Measurements from ENCODE around the gene TAPBP. TPM values are rescaled to one million over a fixed set of nuclear protein-coding genes. Genes with fewer than 3 reads are reported as not detected.

Gene TAPBP
- total RNA-seq, 1 experiment from 2014 or later = 67.2 TPM

GRCh38 chr6:33279971-33280511 lies 33.8 kb downstream of the TAPBP start:
- TF ChIP-seq CTCF (conservative IDR thresholded peaks at IDR 0.05; ENCODE audit: low read depth, low read length) = peak; percentile 95
- TF ChIP-seq EZH2 (IDR thresholded peaks at IDR 0.05; ENCODE audit: low read length, unreplicated experiment) = no peak
- H3K27ac ChIP-seq (ENCODE audit: low read length) = no peak overlapping the region
- no peaks in the 10 kb centered on the region for H3K9me2 ChIP-seq (replicated peaks; ENCODE audit: low read length)
- peaks cover 9% of the 10 kb centered on the region for H4K20me1 ChIP-seq (ENCODE audit: low read length)
- intact Hi-C loops (cut with micrococcal nuclease) = loop anchor here (10.0 kb wide), 1 partner anchor 75 kb away; the partner anchor contains the start of genes HSD17B8, RING1, RXRB and SLC39A7
- no peak overlapping the region for H3K4me3 ChIP-seq (ENCODE audit: low read length)
- POLR2A ChIA-PET (ENCODE audit: unreplicated experiment) = no interaction called here
- no peak overlapping the region for H3K4me2 ChIP-seq (ENCODE audit: low read length)
- BruUV-seq (replicated peaks) = no TSS peak
- CTCF ChIA-PET = no interaction called here
- H3K79me2 ChIP-seq (ENCODE audit: low read length) = peaks cover 8% of the 10 kb centered on the region
- peaks cover 29% of the 10 kb centered on the region for H3K36me3 ChIP-seq (ENCODE audit: low read depth, low read length)
- no peak overlapping the region for H3K9ac ChIP-seq (ENCODE audit: low read length)
- no peaks in the 10 kb centered on the region for H3K27me3 ChIP-seq (ENCODE audit: low read length)
- no peaks in the 10 kb centered on the region for H3K9me3 ChIP-seq (ENCODE audit: low read length)
- peak; percentile 62 for ATAC-seq
- peaks cover 15% of the 10 kb centered on the region for H3F3A ChIP-seq (ENCODE audit: low read length, unreplicated experiment)
- peak; percentile 83 for DNase-seq
- H3K4me1 ChIP-seq (ENCODE audit: insufficient read depth, low read length) = peaks cover 23% of the 10 kb centered on the region
- no peak overlapping the region for H2AFZ ChIP-seq (ENCODE audit: low read length)

- H3K9me3 ChIP-seq (ENCODE audit: low read length) = no peaks in the 10 kb centered on the region
- BruUV-seq (replicated peaks) = no TSS peak
- H3K27ac ChIP-seq (ENCODE audit: low read length) = no peak overlapping the region
- no peaks in the 10 kb centered on the region for H3K27me3 ChIP-seq (ENCODE audit: low read length)
- peaks cover 30% of the 10 kb centered on the region for H3K36me3 ChIP-seq (ENCODE audit: low read depth, low read length)
- intact Hi-C loops (cut with micrococcal nuclease) = loop anchor here (10.0 kb wide), 1 partner anchor 74 kb away; the partner anchor contains the start of genes HSD17B8, RING1, RXRB and SLC39A7
- ChIA-PET CTCF (no interaction called here), POLR2A (ENCODE audit: unreplicated experiment) (no interaction called here)
- no peak for ATAC-seq
- H2AFZ ChIP-seq (ENCODE audit: low read length) = no peak overlapping the region
- no peaks in the 10 kb centered on the region for H3K9me2 ChIP-seq (replicated peaks; ENCODE audit: low read length)
- TF ChIP-seq EZH2 (IDR thresholded peaks at IDR 0.05; ENCODE audit: low read length, unreplicated experiment) (no peak), EZH2phosphoT487 (IDR thresholded peaks at IDR 0.05; ENCODE audit: borderline replicate concordance, low read length) (no peak), CTCF (conservative IDR thresholded peaks at IDR 0.05; ENCODE audit: low read depth, low read length) (no peak)
- H3K79me2 ChIP-seq (ENCODE audit: low read length) = peaks cover 15% of the 10 kb centered on the region
- peaks cover 31% of the 10 kb centered on the region for H3K4me1 ChIP-seq (ENCODE audit: insufficient read depth, low read length)
- H3F3A ChIP-seq (ENCODE audit: low read length, unreplicated experiment) = peaks cover 23% of the 10 kb centered on the region
- no peak overlapping the region for H3K9ac ChIP-seq (ENCODE audit: low read length)
- H3K4me3 ChIP-seq (ENCODE audit: low read length) = no peak overlapping the region
- no peak for DNase-seq
- H4K20me1 ChIP-seq (ENCODE audit: low read length) = peaks cover 17% of the 10 kb centered on the region
- H3K4me2 ChIP-seq (ENCODE audit: low read length) = no peak overlapping the region
These were observed 34.6 kb downstream of the TAPBP start for GRCh38 chr6:33279257-33279695.

GRCh38 chr6:33278810-33279209 lies 35.1 kb downstream of the TAPBP start:
- TF ChIP-seq CTCF (conservative IDR thresholded peaks at IDR 0.05; ENCODE audit: low read depth, low read length) (no peak), EZH2 (IDR thresholded peaks at IDR 0.05; ENCODE audit: low read length, unreplicated experiment) (no peak), EZH2phosphoT487 (IDR thresholded peaks at IDR 0.05; ENCODE audit: borderline replicate concordance, low read length) (no peak)
- ChIA-PET CTCF (interaction anchor here (0.6 kb wide), 1 partner anchor 966 kb away, joined by 3 read pairs; no protein-coding TSS in a partner anchor), POLR2A (ENCODE audit: unreplicated experiment) (no interaction called here)
- H3K9me2 ChIP-seq (replicated peaks; ENCODE audit: low read length) = no peaks in the 10 kb centered on the region
- H4K20me1 ChIP-seq (ENCODE audit: low read length) = peaks cover 21% of the 10 kb centered on the region
- H3K4me1 ChIP-seq (ENCODE audit: insufficient read depth, low read length) = peaks cover 35% of the 10 kb centered on the region
- peaks cover 27% of the 10 kb centered on the region for H3F3A ChIP-seq (ENCODE audit: low read length, unreplicated experiment)
- no peaks in the 10 kb centered on the region for H3K9me3 ChIP-seq (ENCODE audit: low read length)
- no TSS peak for BruUV-seq (replicated peaks)
- no peaks in the 10 kb centered on the region for H3K27me3 ChIP-seq (ENCODE audit: low read length)
- ATAC-seq = no peak
- no peak overlapping the region for H3K27ac ChIP-seq (ENCODE audit: low read length)
- peaks cover 34% of the 10 kb centered on the region for H3K36me3 ChIP-seq (ENCODE audit: low read depth, low read length)
- H3K9ac ChIP-seq (ENCODE audit: low read length) = no peak overlapping the region
- intact Hi-C loops (cut with micrococcal nuclease) = loop anchor here (10.0 kb wide), 1 partner anchor 74 kb away; the partner anchor contains the start of genes HSD17B8, RING1, RXRB and SLC39A7
- no peak for DNase-seq
- no peak overlapping the region for H2AFZ ChIP-seq (ENCODE audit: low read length)
- H3K4me3 ChIP-seq (ENCODE audit: low read length) = no peak overlapping the region
- H3K4me2 ChIP-seq (ENCODE audit: low read length) = no peak overlapping the region
- peaks cover 20% of the 10 kb centered on the region for H3K79me2 ChIP-seq (ENCODE audit: low read length)
